HG03520 (cell line): ENCODE measurements around the gene GSX2.

Experiments used
- ATAC-seq: cut with Tn5 transposase; IDR thresholded peaks from one replicate; pipeline ENCODE4 v1.9.1; 2021; ENCODE audit warnings: mild to moderate bottlenecking, moderate library complexity; ENCODE audit not compliant: unreplicated experiment

GSX2 gene

DNA sequence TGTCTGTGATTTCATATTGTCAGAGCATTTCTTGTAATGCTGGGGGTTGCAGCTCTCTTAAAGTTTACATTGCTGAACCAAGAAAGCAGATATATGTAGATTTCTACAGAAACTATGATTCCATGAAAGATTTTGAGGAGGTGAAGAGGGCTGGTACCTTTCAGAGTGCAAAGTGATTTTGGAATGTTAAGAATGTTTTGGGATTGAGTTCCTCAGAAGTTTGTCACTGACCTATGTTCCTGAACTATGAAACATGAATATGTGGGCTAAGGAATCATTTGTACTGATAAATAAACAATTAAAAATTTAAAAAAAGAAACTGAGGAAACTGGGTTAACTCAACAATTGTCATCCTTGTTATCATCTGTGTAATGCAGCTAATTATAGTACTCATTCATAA is 23.3 kb upstream of the GSX2 start:
- ATAC-seq, result no peak

DNA sequence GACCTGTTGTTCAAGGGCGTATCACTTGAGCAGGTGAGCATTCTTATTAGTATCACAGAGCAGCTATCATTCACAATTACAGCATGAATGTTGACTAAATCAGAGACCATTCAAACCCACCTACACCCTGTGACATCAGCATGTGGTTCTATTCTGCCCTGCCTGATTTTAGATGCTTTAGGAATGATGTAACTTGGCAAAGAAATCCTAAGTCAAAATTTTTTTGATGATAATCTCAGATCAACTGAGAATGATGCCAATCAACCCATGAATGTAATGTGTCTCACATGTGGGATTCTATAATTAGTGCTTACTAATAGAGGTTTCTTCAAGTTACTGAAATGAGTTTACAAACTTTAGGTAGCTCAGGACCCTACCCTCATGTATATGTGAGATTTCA is 22.2 kb upstream of the GSX2 start:
- no peak for ATAC-seq

DNA sequence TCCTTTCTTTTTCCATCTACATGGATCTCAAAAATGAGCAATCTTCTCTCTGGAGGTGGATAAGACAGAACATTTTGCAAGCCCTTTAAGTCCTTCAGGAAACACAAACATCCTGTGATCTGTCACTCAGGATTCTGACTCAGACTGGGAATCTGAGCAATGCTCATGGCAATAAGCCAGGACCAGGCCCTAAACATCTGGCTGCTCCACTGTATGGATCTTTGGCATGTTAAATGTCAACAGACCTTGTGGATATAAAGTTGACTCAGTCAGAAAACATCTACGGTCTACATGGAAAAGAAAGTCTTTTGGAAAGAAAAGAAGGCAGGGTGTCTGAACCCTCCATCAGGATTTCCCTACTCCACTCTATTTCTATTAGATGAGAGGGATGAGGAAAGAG is 17.8 kb upstream of the GSX2 start:
- no peak for ATAC-seq

DNA sequence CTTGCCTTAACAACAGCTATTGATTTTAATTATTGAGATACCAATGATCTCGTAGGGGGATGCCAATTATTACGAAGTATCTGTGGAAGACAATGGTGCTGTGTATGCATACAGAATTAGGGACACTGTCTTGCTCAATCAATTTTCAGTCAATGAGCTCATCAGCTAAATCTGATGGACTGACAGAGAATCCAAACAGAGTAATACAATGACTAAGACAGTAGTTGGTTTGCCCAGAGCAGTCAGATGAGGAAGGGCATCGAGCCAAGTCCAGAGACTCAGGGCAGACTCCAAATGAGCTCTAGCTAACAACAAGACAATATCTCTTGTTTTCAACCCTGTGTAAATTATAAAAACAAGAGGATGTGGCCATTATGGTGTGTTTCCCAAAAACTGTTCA is 14.7 kb upstream of the GSX2 start:
- ATAC-seq, result no peak

DNA sequence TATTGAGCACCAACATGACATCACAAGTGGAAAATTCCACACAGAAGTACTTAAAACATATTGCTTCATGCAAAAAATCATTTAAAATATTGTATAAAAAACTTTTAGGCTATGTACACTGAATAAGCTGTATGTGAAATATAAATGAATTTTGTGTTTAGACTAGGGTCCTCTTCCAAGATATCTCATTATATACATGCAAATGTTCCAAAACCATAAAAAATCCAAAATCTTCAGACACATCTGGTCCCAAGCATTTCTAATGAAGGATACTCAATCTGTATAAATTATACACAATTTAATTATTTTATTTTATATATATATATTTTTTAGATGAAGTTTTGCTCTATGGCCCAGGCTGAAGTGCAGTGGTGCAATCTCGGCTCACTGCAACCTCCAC is 10.1 kb upstream of the GSX2 start:
- ATAC-seq, result no peak

DNA sequence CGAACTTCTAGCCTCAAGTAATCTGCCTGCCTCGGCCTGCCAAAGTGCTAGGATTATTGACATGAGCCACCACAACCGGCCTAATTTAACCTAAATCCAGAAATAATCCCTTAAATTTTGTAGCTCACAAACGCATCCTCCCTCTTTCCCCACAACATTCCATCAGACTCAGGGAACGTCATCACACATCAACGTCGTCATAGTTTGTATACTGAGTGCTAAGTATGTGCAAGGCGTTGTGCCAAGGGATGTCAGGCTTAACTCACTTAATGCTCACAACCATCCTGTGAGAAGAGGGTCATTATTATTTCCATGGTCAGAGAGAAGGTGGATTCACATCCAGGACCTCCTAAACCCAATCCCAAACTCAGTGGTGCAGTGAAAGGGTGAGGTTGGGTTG is 9.6 kb upstream of the GSX2 start:
- ATAC-seq, result no peak

DNA sequence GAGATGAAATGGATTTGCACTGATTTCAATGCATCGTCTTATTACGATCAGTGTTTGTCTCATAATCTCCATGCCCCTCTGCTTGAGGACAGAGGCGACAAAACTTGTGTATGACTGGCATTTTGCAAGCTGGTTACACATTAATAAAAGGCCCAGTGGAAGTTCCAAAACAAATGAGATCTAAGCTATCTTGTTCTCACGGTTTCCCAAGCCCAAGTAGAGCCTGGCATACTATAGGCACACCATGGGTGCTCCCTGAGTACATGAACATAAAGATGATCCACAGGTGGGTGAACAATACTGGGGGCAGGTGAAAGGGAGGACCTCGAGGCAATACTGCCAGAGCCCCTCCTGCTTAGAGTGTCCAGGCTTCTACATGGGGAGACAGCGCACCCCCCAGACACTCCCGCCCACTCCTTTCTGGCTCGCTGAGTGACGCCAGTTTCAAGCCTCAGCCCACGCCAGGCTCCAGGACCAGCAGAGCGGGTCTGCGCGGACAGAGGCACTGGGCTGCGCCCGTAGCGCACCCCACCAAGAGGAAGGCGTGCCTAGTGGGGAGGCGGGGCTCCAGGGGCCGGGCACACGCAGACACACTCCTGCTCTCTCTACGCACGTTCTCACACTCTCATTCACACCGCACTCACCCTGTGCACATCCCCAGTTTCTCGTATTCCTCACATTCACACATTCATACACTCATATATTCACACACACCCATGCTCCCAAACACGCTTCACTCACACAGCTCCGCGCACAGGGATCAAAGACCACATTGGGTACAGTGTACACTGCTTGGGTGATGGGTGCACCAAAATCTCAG is 8.9 kb upstream of the GSX2 start:
- peak; percentile 80 for ATAC-seq

DNA sequence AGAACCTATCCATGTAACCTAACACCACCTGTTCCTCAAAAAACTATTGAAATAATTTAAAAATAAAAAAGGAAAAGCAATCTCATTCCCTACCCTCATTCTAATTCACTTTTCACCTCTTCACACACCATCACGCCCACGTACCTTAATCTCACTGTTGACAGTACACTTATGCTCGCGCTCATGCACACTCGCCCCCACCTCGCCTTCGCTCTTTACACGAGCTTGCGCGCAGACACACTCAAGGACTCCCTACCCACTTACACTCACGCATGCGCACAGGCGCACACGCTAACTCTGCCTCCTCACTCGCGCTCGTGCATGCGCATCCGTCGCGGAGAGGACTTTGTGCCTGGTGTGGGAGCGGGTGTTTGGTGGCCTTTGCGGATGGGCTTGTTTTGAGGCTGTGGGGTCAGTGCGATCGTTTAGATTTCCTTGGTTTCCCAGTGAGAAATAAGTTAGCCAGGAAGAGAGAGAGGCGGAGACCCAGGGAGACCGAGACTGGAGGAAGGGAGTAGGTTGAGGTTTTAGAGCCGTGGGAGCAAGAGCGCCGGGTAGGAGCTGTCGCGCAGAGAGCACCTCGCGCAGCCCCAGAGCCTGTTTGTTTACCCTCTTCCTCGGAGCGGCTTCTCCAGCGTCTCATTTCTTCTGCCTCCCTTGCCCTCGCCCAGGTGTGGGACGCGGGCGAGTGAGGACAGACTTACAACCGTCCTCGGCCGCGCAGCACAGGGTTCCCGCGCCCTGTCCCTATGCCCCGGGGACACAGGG is 8.1 kb upstream of the GSX2 start:
- peak; percentile 43 for ATAC-seq

DNA sequence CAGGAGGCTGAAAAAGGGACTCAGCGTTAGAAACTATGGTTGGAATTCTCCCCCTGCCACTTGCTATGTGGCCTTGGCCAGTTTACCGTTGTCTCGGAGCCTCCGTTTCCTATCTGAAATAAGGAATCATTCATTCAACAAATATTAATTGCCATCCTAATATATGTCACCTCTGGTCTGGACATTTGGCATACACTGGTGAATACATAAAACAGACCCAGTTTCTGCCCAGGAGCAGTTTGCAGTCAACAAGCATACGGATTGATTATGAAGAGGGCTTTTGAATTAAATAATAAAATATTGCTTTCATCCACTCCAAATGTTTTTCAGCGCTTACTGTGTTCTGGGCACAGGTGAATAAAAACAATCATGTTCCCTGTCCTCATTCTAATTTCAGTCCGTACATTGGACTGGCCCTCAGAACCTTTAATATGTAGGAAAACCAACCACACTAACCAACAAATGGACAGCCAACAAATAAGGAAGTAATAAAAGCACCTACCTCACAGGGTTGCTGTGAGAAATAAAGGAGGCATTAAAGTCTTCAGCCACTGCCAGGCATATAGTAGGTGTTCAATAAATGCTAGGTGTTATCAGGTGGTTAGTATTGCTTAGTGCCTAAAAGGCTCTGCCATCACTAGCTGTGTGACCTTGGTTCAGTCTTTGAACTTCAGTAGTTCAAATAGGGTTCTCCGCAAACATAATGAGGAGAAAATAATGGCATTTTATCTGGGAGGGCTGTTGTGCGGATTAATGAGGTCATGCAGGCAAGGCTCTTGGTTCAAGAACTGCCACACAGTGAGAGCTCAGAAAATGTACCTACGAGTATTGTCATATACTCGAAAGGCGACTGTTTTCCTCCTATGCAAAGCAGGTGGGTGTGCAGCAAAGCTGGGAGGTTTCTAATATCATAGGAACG is 7.3 kb upstream of the GSX2 start:
- ATAC-seq, result no peak

DNA sequence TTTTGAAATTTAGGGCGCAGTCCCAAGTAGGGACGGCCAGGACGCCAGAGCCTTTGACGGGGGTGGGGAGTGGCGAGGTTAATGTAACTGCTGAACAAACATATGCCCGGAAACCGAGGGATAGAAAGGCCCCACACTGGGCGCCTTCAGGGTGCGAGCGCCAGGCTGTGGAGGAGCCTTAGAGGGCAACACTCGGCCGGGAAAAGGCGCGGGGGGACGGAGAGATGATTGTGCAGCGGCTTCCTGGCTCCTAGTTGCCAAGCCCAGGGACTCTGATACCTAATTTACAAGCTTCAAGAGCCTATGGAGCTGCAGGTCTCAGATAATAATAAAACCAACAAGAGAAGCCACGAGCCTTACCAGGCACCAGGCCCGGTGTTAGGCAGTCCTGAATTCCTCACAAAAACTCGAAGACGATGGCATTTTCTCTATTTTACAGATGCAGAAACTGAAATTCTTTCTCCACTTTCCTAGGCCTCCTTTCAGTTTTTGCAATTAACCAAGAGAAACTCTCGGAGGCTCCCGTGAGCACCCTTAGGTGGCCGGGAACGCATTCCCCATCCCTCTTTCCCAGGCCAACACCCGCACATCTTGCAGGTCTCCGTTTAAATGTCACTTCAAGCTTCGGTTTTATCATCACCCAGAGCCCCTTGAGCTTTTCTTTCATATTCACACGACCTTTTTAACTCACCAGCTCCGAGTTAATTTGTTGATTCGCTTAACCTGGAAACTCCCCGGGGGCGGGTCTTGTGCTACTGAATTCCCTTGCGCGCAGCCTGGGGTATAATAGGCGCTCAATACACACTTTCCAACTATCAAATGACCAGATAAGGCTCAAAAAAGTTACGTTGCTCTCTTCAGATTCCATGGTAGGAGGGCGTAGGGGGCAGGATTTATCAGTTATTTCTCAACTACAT is 6.4 kb upstream of the GSX2 start:
- ATAC-seq, result no peak

DNA sequence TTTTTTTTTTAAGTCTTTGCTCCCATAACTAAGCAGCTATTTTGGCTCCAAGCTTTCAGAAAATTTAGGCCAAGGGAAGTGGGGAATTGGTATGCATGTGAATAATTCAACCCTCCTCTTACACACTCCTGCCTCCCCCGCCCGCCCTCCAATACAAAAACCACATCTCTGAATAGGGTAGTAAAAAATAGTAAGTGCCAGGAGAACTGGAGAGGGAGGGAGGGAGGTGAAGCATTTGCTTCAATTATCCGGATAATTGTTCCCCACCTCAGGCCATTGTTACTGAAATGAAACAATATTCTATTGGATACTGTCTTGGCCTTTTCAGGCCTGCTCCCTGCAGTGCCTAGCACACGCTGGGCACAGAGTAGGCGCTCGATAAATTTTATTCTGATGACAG is 5.5 kb upstream of the GSX2 start:
- ATAC-seq, result no peak

DNA sequence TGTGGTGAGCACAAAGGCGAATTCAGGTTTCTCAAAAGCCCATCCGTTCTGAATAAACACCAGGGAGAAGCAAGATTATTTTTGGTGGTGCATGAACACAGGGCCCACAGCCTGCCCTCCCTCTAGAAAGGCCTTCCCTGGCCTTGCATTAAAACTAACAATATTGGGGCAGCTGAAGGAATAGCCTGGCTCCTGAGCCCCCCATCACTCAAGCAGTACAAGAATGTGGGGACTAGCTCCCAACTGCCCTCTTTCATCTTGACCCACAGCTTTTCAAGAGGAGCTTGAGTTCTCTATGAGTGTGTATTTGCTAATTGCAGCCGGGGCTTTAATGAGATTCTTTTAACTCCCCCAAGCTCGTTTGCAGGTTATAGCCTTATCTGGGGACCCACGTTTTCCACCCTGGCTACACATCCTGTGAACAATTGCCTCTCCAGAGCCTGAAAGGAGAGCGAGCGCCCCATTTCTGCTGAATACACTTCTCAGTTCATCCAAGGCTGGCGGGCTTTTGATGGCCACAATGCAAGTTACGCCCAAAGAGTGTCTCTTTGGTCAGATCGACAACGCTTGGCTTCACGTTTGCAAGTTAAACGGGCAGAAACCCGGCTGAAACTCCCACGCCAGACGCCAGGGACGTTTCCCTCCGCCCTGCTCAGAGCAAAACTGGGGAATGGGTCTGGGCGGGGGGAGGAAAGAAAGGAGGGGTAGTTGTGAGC is 4.7 kb upstream of the GSX2 start:
- no peak for ATAC-seq

DNA sequence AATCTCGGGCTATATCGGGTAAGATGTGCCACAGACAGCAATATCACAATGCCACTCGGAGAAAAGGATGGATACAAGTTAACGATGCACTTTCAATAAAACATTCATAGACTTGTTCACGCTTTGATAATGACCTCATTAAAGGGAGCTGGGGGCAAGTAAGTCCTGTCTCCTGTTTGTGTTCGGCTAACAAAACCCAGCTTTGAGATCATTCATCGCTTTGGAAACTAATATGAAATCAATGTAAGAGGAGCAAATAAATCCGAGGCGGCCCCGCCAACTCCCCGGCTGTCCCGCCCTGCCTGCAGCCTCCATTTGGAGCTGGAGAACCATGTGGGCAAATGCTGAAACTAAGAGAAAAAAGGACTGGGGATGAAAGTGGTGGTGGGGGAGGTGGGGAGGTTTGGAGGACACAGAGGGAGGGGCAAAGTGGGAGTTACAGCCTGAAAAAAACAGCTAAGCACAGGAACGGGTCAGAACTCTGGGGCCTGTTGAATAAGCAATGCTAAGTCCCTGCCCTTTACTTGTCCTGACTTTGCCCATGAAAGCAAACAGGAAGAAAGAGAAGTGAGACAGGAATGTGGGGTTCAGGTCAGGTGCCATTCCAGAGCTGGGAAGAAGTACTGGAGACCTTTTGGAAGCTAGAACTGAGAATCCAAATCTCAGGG is 3.5 kb upstream of the GSX2 start:
- ATAC-seq, result no peak

DNA sequence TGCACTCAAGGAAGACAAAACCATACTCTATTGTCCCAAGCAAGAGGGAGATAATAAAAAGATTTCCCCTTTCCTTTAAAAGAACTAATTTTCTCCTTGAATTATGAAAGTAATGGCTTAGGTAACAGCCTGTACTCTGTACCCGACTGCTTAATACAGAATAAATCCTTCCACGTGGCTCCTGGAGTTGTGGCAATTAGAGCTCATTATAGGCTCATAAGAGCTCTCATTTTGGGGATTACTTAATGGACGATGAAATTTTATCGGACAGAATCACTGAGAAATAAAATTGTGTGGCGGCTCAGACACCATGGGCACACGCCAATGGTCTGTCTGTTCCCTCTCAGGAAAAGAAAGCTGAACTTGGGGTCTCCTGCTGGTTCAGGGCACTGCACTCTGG is 2.8 kb upstream of the GSX2 start:
- no peak for ATAC-seq

DNA sequence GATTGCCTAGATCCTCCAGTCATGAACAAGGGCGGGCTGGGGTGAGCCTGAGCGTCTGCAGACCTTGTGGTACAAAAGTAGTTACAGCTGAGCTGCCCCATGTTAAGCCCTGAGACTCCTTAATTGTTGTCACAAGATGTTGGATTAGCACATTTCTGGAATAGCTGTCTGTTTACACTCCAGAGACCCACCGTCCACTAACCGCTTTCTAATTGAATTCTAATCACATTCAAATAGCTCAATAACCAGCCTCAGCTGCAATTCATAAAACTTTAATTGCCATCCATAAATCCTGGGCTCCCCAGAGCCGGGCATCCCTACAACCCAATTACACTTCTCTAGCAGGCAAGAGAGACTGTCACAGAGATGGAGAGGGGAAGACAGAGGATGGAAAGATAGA is 1.6 kb upstream of the GSX2 start:
- ATAC-seq, result no peak

DNA sequence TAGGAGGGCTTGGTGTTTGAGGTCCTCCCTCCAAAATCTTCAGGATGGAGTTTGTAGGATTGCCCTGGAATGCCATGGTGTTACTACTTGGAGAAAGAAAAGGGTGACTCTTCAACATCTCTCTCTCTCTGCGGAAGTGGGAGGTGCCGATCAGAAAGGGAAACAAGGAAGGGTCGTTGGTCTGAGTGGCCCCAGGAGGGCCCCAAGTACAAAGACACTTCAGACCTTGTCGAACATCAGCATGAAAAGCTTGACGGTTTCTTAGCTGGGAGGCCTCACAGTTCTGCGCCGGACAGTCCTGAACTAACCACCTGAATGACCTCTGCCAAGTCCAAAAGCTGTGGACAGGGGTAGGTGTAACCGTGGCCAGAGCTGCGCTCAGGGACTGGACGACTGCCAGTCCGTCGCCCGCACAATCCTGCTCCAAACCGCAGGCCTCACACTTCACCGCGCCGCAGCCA is 646 bp upstream of the GSX2 start:
- ATAC-seq, result no peak

DNA sequence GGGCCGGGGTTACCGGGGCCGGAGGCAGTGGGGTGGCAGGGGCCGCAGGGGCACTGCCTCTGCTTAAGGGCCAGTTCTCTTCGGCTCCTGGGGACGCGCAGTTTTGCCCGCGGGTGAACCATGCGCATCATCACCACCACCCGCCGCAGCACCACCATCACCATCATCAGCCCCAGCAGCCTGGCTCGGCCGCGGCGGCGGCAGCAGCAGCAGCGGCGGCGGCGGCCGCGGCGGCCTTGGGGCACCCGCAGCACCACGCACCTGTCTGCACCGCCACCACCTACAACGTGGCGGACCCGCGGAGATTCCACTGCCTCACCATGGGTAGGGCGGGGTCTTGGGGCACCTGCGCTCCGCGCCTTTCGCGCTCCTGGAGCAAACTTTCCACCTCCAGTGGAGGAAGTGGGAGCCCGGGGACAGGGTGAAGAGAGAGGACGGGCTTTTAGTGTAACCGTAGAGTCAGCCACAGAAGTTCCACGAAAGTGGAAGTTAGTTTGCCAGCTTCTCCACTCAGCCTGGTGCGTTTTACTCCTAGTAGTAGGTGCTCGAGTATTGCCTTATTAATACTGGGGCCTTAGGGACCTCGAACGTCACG is 729 bp downstream of the GSX2 start:
- ATAC-seq, result no peak

DNA sequence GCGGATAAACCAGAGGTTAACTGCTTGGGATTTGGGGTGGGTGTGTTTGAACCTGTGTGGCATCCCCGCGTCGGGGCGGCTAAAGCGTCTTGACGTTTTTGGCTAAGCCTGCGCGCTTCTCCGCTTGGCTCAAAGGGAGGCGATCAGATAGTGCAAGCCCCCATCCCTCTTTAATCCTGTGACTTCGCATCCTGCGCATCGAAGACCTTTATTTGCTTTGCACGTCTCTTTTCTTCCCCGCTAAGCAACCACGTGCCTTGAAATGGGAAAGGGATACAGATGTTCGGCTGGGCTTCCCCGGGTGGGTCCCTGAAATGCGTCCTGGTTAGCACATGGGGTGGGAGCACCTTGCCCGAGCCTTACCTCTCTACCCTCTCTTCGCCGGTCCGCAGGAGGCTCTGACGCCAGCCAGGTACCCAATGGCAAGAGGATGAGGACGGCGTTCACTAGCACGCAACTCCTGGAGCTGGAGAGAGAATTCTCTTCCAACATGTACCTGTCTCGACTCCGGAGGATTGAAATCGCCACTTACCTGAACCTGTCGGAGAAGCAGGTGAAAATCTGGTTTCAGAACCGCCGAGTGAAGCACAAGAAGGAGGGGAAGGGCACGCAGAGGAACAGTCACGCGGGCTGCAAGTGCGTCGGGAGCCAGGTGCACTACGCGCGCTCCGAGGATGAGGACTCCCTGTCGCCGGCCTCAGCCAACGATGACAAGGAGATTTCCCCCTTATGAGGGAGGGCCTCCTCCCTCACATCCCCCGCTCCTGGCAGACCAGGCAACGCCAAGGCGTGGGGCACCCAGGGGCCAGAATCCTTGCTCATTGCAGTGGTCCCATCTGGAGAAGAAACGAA is 1.5 kb downstream of the GSX2 start:
- ATAC-seq, result no peak
